Endothelial cell of hepatic sinusoid (primary cell): ENCODE data around the gene DNAJC9.
"Not testable (repeated sequence)": the region's sequence is repeated elsewhere in the genome, so short reads cannot be mapped to it uniquely, and the experiment has no call there.

Source experiments
- in situ Hi-C: cut with HindIII; loops from 2 replicates; pipeline ENCODE4 v1.10.0; 2017; ENCODE audit warnings: low sequenced_read_pairs

DNAJC9 gene, protein sequence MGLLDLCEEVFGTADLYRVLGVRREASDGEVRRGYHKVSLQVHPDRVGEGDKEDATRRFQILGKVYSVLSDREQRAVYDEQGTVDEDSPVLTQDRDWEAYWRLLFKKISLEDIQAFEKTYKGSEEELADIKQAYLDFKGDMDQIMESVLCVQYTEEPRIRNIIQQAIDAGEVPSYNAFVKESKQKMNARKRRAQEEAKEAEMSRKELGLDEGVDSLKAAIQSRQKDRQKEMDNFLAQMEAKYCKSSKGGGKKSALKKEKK

DNA sequence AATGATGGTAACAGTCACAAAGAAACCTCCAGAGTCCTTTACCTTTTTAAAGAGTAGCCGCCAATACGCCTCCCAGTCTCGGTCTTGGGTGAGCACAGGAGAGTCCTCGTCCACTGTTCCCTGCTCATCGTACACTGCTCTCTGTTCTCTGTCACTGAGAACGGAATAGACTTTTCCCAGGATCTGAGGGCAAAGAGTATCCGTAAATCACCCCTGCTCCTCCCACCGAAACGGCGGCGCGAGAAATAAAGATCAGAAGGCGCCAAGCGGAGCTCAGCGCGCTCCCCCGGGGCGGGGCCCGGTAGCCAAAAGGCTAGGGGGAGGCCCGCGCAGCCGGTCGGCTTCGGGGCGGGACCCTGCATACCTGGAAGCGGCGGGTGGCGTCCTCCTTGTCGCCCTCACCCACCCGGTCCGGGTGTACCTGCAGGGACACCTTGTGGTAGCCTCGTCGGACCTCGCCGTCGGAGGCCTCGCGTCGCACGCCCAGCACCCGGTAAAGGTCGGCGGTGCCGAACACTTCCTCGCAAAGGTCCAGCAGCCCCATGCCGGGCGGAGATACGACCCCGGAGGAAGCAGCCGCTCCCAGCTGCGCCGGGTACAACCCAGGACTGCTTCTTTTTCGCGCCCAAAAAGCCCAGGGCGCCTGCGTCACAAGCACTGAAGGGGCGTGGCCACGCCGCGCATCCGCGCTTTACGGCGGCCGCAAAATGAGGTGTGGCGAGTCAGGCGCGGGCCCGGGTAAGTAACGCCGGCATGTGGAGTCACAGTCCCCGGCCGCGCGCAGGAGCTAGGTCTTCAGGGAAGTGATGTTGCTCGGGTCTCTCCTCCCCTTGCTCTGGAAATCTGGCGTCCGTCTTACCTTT lies at the start of gene DNAJC9:
Gene DNAJC9 (minus strand): TSS at position 610 of the 863 bp plus-strand sequence. CDS start 66 bp downstream, at position 544.
- in situ Hi-C loops, result no loop called here

DNA sequence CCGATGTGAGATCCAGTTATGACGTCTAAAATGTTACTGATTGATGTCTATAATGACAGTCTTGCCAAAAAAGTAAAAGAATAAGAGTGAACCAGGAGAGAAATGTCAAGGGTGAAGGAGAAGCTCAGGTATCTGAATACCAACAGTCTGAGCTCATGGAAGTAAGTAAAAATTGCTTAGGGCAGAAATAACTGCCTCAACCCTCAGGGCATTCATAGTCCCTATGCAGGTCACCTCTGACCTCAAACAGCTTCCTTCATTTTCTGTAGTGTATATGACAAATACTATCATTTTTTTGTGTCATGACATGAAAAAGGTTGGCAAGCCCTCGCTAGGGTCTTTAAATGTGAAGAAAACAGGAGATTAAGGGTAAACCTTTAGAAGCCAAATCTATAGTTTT lies 46.4 kb upstream of the DNAJC9 start:
- in situ Hi-C loops, result no loop called here

DNA sequence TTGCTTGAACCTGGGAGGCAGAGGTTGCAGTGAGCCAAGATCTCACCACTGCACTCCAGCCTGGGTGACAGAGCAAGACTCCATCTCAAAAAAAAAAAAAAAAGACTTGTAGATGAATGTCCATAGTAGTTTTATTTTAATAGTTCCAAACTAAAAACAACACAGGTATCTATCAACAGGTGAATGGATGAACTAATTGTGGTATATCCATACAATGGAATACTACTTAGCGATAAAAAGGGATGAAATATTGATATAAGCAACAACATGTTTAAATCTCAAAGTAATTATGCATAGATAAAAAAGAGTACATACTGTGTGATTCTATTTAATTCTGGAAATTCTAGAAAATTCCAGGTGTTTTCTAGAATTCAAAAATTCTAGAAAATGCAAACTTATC lies 42.9 kb upstream of the DNAJC9 start:
- in situ Hi-C loops, result no loop called here

DNA sequence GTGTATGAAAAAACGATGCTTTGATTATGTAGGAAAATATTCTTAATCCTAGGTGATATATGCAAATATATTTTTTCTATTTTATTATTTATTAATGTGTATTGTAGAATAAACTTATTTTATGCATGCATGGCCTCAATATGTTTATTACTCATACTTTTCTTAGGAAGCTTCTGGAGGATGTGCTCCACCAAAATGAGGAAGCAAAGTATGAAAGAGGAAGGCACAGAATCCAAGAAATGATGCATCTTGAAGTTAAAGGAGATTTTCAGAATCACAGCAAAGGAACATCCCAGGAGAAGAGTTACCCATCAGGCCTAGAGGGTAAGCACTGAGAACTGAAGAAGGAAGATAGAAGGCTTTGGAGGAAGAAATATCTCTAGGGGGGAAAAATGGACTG lies 40.4 kb upstream of the DNAJC9 start:
- in situ Hi-C loops, result no loop called here

DNA sequence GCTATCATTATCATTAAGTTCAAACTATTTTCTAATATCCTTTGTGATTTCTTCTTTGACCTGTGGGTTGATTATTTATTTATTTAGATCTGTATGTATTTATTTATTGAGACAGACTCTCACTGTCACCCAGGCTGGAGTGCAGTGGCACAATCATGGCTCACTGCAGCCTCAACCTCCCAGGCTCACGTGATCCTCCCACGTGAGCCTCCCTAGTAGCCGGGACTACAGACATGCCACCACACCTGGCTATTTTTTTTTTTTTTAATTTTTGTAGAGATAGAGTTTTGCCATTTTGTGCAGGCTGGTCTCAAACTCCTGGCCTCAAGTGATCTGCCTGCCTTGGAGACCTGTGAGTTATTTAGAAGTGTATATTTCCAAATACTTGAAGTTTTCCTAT lies 34.0 kb upstream of the DNAJC9 start:
- in situ Hi-C loops, result no loop called here

DNA sequence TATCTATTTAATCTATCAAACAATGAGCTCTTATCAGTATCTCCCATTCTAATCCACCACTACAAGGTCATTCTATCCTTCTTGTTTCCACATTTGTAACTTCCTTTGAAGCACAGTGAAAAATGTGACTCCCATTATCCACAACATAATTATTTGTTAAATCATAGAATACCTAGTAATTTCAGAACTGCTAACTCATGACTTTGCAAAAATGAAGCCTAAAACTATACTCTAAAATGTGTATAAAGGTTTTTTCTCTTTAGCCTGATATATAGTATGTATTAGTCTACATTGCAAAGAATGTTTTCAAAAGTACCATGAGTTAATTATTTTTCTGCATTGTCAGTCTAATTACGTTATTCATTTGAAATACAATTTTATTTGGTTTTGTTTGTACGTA lies 17.4 kb upstream of the DNAJC9 start:
- in situ Hi-C loops, result no loop called here

DNA sequence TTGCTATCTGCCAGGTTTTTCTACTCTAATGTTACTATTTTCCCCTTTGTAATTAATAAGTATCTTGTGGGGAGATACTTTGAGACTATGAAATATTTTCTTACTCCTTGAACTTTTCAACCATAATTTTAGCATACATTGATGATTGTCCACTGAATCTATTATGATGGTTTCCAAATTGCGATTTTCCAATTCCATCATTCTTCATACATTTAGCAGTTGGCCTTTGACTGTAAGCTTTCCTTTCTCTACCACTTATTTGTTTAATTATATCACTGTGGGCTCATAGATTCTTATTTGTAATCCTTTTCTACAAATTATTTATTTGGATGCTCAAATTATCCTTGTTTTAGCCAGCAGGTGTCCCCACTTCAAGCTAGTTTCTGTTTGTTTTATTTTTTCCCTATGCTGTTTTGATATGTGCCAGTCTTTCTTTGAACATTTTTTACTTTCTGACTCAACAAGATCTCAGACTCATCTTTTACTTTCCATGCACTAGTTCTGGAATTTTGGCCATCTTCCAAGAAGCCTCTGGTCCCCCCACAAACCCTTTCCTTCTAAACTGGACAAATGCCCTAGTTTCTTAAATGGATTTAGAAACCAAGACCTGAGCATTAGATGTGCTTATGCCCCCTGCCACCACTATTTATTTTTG lies 16.8 kb upstream of the DNAJC9 start:
- in situ Hi-C loops, result no loop called here

DNA sequence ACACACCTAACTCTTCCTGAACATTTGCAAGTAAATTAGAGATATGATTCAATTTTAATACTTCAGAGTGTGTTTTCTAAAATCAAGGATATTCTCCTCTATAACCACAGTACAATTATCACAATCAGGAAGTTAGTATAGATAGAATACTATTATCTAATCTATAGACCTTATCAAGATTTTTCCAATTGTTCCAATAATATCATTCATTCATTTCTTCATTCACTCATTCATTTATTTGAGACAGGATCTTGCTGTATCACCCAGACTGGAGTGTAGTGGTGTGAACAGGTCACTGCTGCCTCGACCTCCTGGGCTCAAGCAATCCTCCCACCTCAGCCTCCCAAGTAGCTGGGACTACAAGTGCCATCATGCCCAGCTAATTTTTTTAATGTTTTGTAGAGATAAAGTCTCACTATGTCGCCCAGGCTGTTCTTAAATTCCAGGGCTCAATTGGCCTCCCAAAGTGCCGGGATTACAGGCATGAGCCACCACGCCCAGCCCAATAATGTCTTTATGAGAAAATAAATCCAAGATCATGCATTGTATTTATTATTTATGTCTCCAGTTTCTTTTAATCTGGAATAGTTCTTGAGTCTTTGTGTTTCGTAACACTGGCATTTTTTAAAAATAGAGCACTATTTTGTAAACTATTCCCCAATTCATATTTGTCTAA lies 16.0 kb upstream of the DNAJC9 start:
- in situ Hi-C loops, result no loop called here

DNA sequence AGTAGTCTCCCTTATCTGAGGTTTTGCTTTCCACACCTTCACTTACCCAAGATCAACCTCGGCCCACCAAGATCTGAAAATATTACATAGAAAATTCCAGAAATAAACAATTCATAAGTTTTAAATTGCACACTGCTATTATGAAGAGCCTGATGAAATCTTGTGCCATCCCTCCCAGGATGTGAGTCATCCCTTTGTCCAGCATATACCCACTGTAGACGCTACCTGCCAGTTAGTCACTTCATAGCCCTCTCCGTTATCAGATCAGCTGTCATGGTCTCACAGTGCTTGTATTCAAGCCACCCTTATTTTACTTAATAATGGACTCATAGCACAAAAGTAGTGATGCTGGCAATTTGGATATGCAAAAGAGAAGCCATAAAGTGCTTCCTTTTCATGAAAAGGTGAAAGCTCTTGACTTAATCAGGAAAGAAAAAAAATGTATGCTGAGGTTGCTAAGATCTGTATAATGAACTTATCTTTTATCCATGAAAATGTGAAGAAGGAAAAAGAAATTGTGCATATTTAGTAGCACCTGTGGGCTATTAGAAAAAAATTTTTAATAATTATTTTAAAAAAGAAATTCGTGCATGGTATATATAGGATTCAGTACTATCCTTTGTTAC lies 15.2 kb upstream of the DNAJC9 start:
- in situ Hi-C loops, result no loop called here

DNA sequence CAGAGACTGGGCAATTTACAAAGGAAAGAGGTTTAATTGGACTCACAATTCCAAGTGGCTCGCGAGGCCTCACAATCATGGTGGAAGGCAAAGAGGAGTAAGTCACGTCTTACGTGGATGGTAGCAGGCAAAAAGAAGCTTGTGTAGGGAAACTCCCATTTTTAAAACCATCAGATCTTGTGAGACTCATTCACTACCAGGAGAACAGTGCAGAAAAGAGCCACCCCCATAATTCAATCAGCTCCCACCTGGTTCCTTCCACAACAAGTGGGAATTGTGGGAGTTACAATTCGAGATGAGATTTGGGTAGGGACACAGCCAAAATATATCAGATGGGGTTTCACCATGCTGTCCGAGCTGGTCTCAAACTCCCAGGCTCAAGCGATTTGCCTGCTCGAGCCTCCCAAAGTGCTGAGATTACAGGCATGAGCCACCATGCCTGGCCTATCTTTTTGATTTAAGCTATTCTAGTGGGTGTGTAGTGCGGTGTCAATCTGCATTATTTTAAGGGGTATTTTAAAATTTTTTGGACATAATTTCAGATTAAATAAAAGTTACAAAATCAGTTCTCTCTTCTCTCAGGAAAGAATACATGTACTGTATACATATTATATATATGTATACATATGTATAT lies 14.4 kb upstream of the DNAJC9 start:
- in situ Hi-C loops, result no loop called here

DNA sequence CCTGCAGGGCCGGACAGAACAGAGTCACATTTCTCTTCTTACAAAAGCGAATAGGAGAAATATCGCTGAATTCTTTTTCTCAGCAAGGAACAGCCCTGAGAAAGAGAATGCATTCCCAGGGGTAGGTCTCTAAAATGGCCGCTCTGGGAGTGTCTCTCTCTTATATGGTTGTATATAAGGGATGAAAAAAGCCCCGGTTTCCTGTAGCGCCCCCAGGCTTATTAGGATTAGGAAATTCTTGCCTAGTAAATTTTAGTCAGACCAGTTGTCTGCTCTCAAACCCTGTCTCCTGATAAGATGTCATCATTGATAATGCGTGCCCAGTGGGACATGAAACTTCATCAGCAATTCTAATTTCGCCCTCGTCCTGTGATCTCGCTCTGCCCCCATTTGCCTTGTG lies 11.6 kb upstream of the DNAJC9 start:
- in situ Hi-C loops, result not testable (repeated sequence)

DNA sequence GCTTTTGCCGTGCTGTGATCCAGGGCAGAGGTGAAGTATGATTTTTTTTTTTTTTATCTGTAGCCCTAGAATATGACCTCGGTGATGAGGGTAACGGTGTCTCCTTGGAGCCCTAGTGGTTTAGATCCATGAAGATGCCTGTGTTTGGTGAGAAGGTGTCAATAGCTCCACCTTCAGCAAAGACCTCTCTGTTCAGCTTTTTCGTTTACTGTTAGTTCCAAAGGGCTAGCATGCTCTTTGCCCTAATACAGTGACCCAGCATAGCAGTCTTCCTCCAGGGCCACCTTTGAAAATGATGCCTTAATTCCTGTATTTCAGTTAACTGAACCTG lies 6.1 kb upstream of the DNAJC9 start:
- in situ Hi-C loops, result no loop called here

DNA sequence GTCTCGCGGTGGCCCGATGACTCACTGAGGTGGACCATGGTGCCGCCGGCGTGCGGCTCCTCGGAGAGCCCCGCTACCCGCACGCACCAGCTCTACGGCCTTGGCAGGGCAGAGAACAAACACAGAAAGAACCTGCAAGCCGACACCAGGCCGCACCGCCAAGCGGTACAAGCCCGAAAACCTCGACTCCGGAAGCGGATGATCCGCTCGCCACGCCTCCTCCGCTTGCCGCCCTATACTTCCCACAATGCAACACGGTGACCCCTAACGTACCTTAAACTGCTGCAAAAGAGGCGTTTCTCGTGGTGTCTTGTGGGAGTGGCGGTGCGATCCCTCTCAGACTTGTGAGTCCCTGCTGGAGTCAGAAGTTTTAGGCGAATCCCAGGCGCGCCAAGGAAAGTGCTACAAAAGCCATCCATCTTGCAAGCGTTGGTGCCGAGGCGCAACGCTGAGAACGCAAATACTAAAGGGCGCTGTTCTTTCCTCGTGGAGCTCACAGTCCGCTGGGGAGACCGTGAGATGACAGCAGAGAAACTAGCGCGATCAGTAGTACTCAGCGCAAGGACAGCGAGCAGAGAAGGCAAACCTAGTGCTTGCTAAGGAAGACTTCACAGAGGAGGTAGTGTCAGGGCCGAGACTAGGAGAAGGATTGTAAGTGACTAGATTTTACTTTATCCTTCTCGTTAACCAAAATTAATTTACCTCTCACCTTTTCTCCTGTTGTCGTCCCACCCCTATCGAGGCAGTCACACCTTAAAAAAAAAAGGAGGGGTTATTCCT lies 5.6 kb upstream of the DNAJC9 start, which contains the start of gene MRPS16:
Gene MRPS16 (minus strand): TSS at position 200 of the 780 bp plus-strand sequence. CDS start 162 bp downstream, at position 38.
- in situ Hi-C loops, result no loop called here

DNA sequence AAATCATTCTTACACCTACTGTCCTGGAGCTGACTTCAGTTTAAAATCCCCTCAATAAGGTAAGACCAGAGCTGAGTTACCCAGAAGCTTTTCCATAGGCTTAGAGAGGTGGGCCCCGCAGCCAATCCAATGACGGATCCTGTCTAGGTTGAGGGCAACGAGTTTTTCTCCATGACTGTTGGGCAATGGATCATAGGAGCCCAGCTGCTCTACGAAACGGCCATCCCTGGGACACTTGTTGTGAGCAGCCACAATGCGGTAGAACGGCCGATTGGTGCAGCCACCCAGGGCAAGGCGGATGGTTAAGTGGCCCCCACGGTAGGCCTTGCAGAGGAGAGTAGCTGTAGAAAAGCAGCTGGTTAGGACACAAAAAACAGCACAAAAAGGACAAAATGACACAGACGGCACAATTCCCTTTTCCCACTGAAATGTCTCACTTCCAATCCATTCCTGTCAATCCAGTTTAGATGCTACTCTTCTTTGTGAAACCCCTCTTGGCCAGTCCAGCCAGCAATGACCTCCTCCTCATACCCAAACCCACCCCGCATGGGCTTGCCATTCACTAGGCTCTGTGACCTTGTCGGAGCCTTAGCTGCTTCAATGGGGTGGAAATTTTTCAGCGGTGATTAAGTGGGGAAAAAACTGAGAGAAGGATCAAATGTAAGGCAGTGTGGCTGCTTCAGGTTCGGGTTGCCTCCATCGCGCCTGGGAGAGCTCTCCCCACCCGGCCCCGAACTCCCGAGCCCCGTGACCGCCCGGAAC lies 4.8 kb upstream of the DNAJC9 start:
- in situ Hi-C loops, result no loop called here

DNA sequence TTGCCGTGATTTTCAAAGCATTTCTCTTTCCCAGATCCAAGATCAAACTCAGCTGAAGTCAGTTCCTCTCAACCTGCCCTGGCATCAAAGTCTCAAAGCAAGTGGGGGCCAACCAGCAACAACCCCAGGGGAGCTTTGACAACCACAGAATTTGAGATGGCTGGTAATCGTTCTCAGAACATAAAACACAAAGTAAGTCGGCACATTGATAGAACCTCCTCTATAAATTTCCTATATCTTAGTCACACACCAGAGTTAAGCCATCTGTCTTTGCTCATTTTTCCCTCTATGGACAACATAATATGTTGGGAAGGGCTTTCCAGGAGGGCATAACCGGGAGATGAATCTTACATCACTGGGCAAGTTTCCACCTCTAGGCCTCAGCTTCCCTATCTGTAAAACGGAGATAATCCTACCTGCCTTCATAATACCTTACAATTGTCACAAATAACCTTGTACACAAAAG lies 1.2 kb upstream of the DNAJC9 start:
- in situ Hi-C loops, result no loop called here

DNA sequence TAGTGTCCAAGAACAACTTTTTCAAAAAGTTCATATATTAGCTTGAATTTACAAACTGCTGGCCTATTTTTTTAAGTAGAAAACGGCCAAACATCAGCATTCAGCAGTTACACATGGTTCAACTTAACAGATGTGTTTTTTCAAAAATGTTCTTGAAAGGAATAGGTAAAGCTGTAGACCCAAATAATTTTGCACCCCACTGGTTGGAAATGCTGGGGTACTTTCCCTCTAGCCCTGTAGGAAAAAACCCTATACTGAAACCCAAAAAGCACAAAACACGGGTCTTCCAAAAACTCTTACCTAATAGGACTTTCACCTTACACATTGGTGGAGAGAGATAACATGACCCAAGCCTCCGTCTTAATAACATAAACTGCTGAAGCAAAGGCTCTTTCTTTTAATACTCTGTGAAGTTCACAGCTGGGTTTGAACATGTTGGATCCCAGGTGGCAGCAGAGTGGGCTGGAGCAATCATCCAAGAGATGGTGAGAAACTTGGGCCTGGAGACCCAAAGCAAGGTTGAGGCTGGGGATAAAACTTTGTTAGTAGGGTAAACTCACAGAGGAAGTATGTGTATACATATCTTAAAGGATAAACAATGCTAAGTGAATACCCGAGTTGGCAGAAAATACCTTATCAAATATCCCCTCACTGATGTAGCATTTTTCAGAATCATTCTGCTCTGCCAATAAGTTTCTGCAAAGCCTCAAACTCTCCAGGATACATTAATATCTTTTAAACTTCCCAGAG lies 629 bp upstream of the DNAJC9 start:
- in situ Hi-C loops, result no loop called here

DNA sequence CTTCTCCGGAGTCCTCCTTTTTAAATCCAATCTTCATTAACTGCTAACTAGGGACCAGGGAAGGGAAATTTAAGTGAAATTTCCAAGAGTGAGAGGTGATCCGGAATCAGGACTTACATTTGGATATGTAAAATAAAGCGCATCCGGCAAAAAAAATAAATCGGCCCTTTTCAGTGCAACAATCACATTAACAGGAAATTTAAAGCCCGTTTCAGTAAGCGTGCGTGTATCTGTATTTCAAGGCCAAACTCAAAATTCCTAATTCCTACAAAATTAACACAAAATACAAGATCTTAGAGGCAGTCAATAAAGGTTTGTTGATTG lies 771 bp downstream of the DNAJC9 start:
- in situ Hi-C loops, result no loop called here

DNA sequence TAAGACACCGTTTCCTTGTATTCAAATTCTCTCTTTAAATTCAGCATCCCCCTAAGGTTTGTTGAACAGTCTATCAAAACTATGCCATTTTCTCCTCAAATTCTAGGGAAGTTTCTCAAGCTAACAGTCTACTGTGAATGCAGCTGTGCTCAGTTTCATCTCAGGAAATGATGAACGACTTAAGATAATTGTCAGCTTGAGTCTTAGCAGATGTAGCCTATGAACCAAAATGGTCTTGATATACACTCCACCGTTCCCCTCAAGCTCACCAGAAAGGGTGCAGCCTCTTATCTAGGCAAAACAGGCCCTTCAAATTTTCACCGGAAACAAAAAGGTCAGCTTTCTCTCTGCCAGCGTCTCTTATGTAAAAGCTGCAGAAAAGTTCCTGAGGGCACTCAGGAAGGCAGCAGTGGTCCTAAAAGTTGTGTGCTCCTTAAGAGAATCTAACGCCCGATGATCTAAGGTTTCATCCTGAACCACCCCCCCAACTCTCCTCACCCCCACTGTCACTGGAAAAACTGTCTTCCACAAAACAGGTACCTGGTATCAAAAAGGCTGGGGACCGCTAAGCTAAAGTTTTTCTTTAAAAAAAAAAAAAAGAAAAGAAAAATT lies 2.1 kb downstream of the DNAJC9 start:
- in situ Hi-C loops, result no loop called here
